ENCODE data around the gene ACAA2.
"Not testable (repeated sequence)": the region's sequence is repeated elsewhere in the genome, so short reads cannot be mapped to it uniquely, and the experiment has no call there.

GRCh38 chr18:49799806-49800205 lies 13.5 kb downstream of the ACAA2 start:
- not testable (repeated sequence) for TF ChIP-seq CTCF (IDR thresholded peaks at IDR 0.05; ENCODE audit: insufficient read depth, low read length); POLR2AphosphoS5 (IDR thresholded peaks at IDR 0.05; ENCODE audit: low read depth); GABPA (IDR thresholded peaks at IDR 0.05; ENCODE audit: low read depth); REST (IDR thresholded peaks at IDR 0.05; ENCODE audit: insufficient replicate concordance, low read depth); SPI1 (IDR thresholded peaks at IDR 0.05; ENCODE audit: borderline replicate concordance, low read depth)
